ENCODE measurements around the gene NBEA.

Gene NBEA

GRCh38 chr13:35599384-35599783, 657.3 kb downstream of the NBEA start:
- no peak for DNase-seq (ENCODE audit: low read depth in 1 of 2, low spot score in 1 of 2)

DNA sequence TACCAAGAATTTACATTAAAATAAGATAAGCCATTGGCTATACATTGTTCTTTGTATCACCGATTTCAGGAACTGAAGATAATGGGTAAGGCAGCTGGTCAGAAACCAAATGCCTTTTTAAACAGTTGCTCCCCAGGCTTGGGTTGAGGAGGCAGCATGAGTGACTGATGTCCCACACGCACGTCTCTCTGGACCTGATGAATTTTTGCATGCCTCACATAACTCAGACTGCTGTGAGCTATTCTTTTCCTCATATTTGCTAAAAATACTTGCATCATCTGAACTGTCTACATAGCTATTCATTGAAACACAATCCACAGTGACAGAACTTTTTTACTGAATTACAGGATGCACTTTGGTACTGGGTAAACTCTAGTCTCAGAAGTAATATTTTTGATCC, 658.1 kb downstream of the NBEA start:
- DNase-seq (ENCODE audit: low read depth in 1 of 2, low spot score in 1 of 2): no peak
- TF ChIP-seq SPI1 (IDR thresholded peaks at IDR 0.05; ENCODE audit: borderline replicate concordance, low read depth) (no peak), CTCF (IDR thresholded peaks at IDR 0.05; ENCODE audit: insufficient read depth, low read length) (no peak), GABPA (IDR thresholded peaks at IDR 0.05; ENCODE audit: low read depth) (no peak), POLR2AphosphoS5 (IDR thresholded peaks at IDR 0.05; ENCODE audit: low read depth) (no peak), REST (IDR thresholded peaks at IDR 0.05; ENCODE audit: insufficient replicate concordance, low read depth) (no peak)
- Histone ChIP-seq H3K27me3 (ENCODE audit: insufficient read depth, poor library complexity, severe bottlenecking) (no peaks in the 10 kb centered on the region), H3K4me3 (replicated peaks; ENCODE audit: insufficient read depth, low read length) (no peak overlapping the region), H3K27ac (replicated peaks) (no peak overlapping the region)

More at GRCh38 chr13:35599384-35599783, 657.3 kb downstream of the NBEA start:
- Histone ChIP-seq H3K27ac (replicated peaks) (no peak overlapping the region), H3K27me3 (ENCODE audit: insufficient read depth, poor library complexity, severe bottlenecking) (no peaks in the 10 kb centered on the region), H3K4me3 (replicated peaks; ENCODE audit: insufficient read depth, low read length) (no peak overlapping the region)
- TF ChIP-seq POLR2AphosphoS5 (IDR thresholded peaks at IDR 0.05; ENCODE audit: low read depth) (no peak), SPI1 (IDR thresholded peaks at IDR 0.05; ENCODE audit: borderline replicate concordance, low read depth) (no peak), GABPA (IDR thresholded peaks at IDR 0.05; ENCODE audit: low read depth) (no peak)

DNA sequence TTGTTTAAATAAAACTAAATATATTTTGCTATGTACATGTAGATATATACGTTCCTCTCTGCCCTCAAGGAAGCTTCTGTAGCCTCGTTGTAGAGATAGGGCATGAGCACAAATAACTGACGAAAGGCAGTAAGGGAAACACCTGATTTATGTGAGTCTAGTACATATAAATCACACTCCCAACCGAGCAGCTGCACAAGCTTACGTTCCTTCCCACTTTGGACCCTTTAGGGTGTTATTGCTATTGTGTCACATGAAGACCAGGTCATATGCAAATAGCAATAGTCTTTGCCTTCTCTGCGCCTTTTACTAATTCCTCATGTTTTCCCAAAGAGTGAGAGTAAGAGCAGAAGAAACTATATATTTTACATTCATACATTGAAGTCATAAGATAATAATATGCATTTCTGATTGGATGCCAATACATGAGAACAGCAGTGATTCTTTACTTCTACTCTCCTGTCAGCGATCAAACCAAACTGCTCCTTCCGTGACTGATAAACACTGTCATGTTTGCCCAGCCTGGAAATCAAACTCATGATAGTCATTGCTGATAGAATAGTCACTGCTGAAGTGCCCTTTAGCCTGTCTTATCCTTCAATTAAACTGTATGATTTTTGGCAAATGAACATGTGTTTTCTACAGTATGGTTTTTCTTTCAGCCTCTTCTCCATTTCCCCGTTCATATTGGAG, 661.7 kb downstream of the NBEA start:
- Histone ChIP-seq H3K27me3 (ENCODE audit: insufficient read depth, poor library complexity, severe bottlenecking) (no peaks in the 10 kb centered on the region), H3K27ac (replicated peaks) (no peak overlapping the region), H3K4me3 (replicated peaks; ENCODE audit: insufficient read depth, low read length) (no peak overlapping the region)
- DNase-seq (ENCODE audit: low read depth in 1 of 2, low spot score in 1 of 2): no peak
- no peak for TF ChIP-seq GABPA (IDR thresholded peaks at IDR 0.05; ENCODE audit: low read depth)
- TF ChIP-seq CTCF (IDR thresholded peaks at IDR 0.05; ENCODE audit: insufficient read depth, low read length): no peak
- no peak for TF ChIP-seq REST (IDR thresholded peaks at IDR 0.05; ENCODE audit: insufficient replicate concordance, low read depth)
- no peak for TF ChIP-seq SPI1 (IDR thresholded peaks at IDR 0.05; ENCODE audit: borderline replicate concordance, low read depth)

- no peak for DNase-seq (ENCODE audit: low read depth in 1 of 2, low spot score in 1 of 2)
- no peaks in the 10 kb centered on the region for H3K27me3 ChIP-seq (ENCODE audit: insufficient read depth, poor library complexity, severe bottlenecking)
- TF ChIP-seq POLR2AphosphoS5 (IDR thresholded peaks at IDR 0.05; ENCODE audit: low read depth): no peak
- TF ChIP-seq SPI1 (IDR thresholded peaks at IDR 0.05; ENCODE audit: borderline replicate concordance, low read depth): no peak
- TF ChIP-seq GABPA (IDR thresholded peaks at IDR 0.05; ENCODE audit: low read depth): no peak
- TF ChIP-seq CTCF (IDR thresholded peaks at IDR 0.05; ENCODE audit: insufficient read depth, low read length): no peak
- TF ChIP-seq REST (IDR thresholded peaks at IDR 0.05; ENCODE audit: insufficient replicate concordance, low read depth): no peak
- no peak overlapping the region for H3K4me3 ChIP-seq (replicated peaks; ENCODE audit: insufficient read depth, low read length)
- no peak overlapping the region for H3K27ac ChIP-seq (replicated peaks)
Measured at GRCh38 chr13:35614666-35615065, 672.6 kb downstream of the NBEA start.
